SK-MEL-5 (cell line): ENCODE data around the gene MYO16. TPM values are rescaled to one million over a fixed set of nuclear protein-coding genes. Genes with fewer than 3 reads are reported as not detected.

Source experiments
- DNase-seq: peaks from one replicate; pipeline ENCODE4 v3.0.0-alpha.2; 2016; ENCODE audit warnings: low read depth, low spot score
- in situ Hi-C: cut with HindIII; loops from 2 replicates; pipeline ENCODE4 v1.10.0; 2016; ENCODE audit warnings: low sequenced_read_pairs, high pct_unique_total_duplicates, low pct_unique_long_range_greater_than_20kb
- total RNA-seq: library from RNA; depleted of rRNA; stranded (reverse); fragments of >200 nt; shearing (Covaris generic); gene quantifications from 2 replicates; pipeline ENCODE4 v1.2.3, GENCODE V29; 2014

The MYO16 gene
- total RNA-seq, 1 experiment from 2014 or later, result 0.18 TPM

GRCh38 chr13:109152941-109153340 is 523.5 kb downstream of the MYO16 start:
- in situ Hi-C loops, result no loop called here
- no peak for DNase-seq

GRCh38 chr13:109154146-109154545 is 524.7 kb downstream of the MYO16 start:
- no peak for DNase-seq
- in situ Hi-C loops, result no loop called here

- no peak for DNase-seq
- in situ Hi-C loops, result no loop called here
Observed at GRCh38 chr13:109154546-109154945, 525.1 kb downstream of the MYO16 start.

GRCh38 chr13:109154966-109155761 is 525.8 kb downstream of the MYO16 start:
- in situ Hi-C loops, result no loop called here
- DNase-seq, result no peak

- in situ Hi-C loops, result no loop called here
- DNase-seq, result no peak
Observed at GRCh38 chr13:109156181-109156935, 526.9 kb downstream of the MYO16 start.

GRCh38 chr13:109157275-109157674 is 527.9 kb downstream of the MYO16 start:
- no peak for DNase-seq

GRCh38 chr13:109158383-109158782 is 529.0 kb downstream of the MYO16 start:
- in situ Hi-C loops, result no loop called here
- no peak for DNase-seq

More at GRCh38 chr13:109157275-109157674, 527.9 kb downstream of the MYO16 start:
- in situ Hi-C loops, result no loop called here

- DNase-seq, result no peak
- in situ Hi-C loops, result no loop called here
Observed at GRCh38 chr13:109159650-109160309, 530.4 kb downstream of the MYO16 start.

- in situ Hi-C loops, result no loop called here
- no peak for DNase-seq
Observed at GRCh38 chr13:109160357-109160756, 530.9 kb downstream of the MYO16 start.

GRCh38 chr13:109160887-109161669 is 531.7 kb downstream of the MYO16 start:
- DNase-seq, result no peak
- in situ Hi-C loops, result no loop called here

- in situ Hi-C loops, result no loop called here
- DNase-seq, result peak; percentile 40
Observed at GRCh38 chr13:109162248-109163036, 533.0 kb downstream of the MYO16 start.

- DNase-seq, result peak; percentile 47
- in situ Hi-C loops, result no loop called here
Observed at GRCh38 chr13:109163037-109163379, 533.6 kb downstream of the MYO16 start.

GRCh38 chr13:109165417-109165904 is 536.0 kb downstream of the MYO16 start:
- in situ Hi-C loops, result no loop called here
- no peak for DNase-seq

- in situ Hi-C loops, result no loop called here
- DNase-seq, result no peak
Observed at GRCh38 chr13:109166804-109167203, 537.4 kb downstream of the MYO16 start.

GRCh38 chr13:109172136-109172535 is 542.7 kb downstream of the MYO16 start:
- DNase-seq, result no peak
- in situ Hi-C loops, result no loop called here

GRCh38 chr13:109175666-109176065 is 546.3 kb downstream of the MYO16 start:
- no peak for DNase-seq
- in situ Hi-C loops, result no loop called here

GRCh38 chr13:109180905-109181425 is 551.6 kb downstream of the MYO16 start:
- peak; percentile 99 for DNase-seq
- in situ Hi-C loops, result no loop called here
